ENCODE data around the gene SLC35E4. TPM values are rescaled to one million over a fixed set of nuclear protein-coding genes. Genes with fewer than 3 reads are reported as not detected.

Gene SLC35E4
- total and polyA plus RNA-seq, 2 experiments from 2014 or later, result 1.4 to 5.5 TPM

DNA sequence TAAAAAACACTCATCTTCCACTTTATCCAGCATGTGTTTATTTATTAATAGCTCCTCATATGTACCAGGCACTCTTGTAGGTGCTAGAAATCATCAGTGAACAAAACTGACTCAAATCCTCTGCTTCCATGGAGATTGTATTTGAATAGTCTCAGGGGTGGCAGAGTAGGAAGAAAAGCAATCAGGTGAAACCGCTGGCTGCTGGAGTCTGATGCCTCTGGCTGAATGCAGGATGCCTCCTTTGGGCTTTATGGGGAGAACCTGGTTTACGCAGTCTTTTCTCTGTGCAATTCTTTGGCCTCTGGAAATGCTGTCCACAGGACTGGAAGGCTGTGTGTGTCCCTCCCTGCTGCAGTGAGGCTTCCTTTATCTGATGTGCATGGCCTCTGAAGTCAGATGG is 46.2 kb downstream of the SLC35E4 start:
- H3K9me3 ChIP-seq (ENCODE audit: low read depth), result no peaks in the 10 kb centered on the region
- H3K36me3 ChIP-seq (replicated peaks; ENCODE audit: insufficient read depth, low read depth), result no peaks in the 10 kb centered on the region
- H3K27ac ChIP-seq, result no peak overlapping the region
- no peaks in the 10 kb centered on the region for H3K4me1 ChIP-seq (ENCODE audit: insufficient read depth)
- 68% methylated on average over 2 of the region's 2 CpGs for WGBS (ENCODE audit: low lambda C conversion rate, missing lambda C conversion rate)
- no peak for DNase-seq (ENCODE audit: low spot score)
- H3K4me3 ChIP-seq, result no peak overlapping the region
- H3K4me2 ChIP-seq, result no peak overlapping the region
- no peaks in the 10 kb centered on the region for H4K20me1 ChIP-seq (ENCODE audit: insufficient read depth, poor library complexity, severe bottlenecking)
- no peaks in the 10 kb centered on the region for H3K9me2 ChIP-seq (replicated peaks; ENCODE audit: insufficient read depth)
- no peaks in the 10 kb centered on the region for H3K79me2 ChIP-seq
- TF ChIP-seq EZH2phosphoT487 (IDR thresholded peaks at IDR 0.05; ENCODE audit: low read depth, severe bottlenecking, unreplicated experiment) (no peak), EZH2 (IDR thresholded peaks at IDR 0.05; ENCODE audit: borderline replicate concordance) (no peak)
- TF ChIP-seq, protein P1, sequence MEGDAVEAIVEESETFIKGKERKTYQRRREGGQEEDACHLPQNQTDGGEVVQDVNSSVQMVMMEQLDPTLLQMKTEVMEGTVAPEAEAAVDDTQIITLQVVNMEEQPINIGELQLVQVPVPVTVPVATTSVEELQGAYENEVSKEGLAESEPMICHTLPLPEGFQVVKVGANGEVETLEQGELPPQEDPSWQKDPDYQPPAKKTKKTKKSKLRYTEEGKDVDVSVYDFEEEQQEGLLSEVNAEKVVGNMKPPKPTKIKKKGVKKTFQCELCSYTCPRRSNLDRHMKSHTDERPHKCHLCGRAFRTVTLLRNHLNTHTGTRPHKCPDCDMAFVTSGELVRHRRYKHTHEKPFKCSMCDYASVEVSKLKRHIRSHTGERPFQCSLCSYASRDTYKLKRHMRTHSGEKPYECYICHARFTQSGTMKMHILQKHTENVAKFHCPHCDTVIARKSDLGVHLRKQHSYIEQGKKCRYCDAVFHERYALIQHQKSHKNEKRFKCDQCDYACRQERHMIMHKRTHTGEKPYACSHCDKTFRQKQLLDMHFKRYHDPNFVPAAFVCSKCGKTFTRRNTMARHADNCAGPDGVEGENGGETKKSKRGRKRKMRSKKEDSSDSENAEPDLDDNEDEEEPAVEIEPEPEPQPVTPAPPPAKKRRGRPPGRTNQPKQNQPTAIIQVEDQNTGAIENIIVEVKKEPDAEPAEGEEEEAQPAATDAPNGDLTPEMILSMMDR (IDR thresholded peaks at IDR 0.05; ENCODE audit: poor library complexity), result no peak
- H2AFZ ChIP-seq, result no peak overlapping the region
- H3K27me3 ChIP-seq, result peaks cover 16% of the 10 kb centered on the region

DNA sequence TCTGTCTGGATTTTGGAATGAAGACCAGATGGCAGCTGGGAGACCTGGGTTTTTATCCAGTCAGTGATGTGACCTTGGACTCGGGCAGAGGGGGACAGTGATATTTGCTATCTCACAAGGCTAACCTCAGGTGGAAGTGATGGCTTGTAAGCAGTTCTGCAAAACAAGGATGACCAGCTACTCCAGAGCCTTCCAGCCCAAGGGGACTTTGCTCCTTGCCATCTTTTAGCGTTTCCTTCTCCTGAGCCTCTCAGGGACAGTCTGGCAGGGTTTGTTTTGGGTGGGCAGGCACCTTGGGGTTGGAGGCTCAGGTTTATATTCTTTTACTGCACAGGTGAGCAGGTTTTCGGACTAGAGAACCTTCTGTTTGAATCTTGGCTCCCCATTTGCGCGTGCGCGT is 49.6 kb downstream of the SLC35E4 start:
- H3K27ac ChIP-seq, result no peak overlapping the region
- no peak overlapping the region for H2AFZ ChIP-seq
- H3K9me3 ChIP-seq (ENCODE audit: low read depth), result no peaks in the 10 kb centered on the region
- no peak overlapping the region for H3K4me2 ChIP-seq
- H4K20me1 ChIP-seq (ENCODE audit: insufficient read depth, poor library complexity, severe bottlenecking), result no peaks in the 10 kb centered on the region
- WGBS (ENCODE audit: low lambda C conversion rate, missing lambda C conversion rate), result 78% methylated on average over 7 of the region's 7 CpGs
- H3K9me2 ChIP-seq (replicated peaks; ENCODE audit: insufficient read depth), result no peaks in the 10 kb centered on the region
- TF ChIP-seq EZH2phosphoT487 (IDR thresholded peaks at IDR 0.05; ENCODE audit: low read depth, severe bottlenecking, unreplicated experiment) (no peak), EZH2 (IDR thresholded peaks at IDR 0.05; ENCODE audit: borderline replicate concordance) (no peak)
- TF ChIP-seq, protein P1 (IDR thresholded peaks at IDR 0.05; ENCODE audit: poor library complexity), result no peak
- no peak for DNase-seq (ENCODE audit: low spot score)
- H3K4me1 ChIP-seq (ENCODE audit: insufficient read depth), result no peaks in the 10 kb centered on the region
- no peak overlapping the region for H3K4me3 ChIP-seq
- H3K36me3 ChIP-seq (replicated peaks; ENCODE audit: insufficient read depth, low read depth), result no peaks in the 10 kb centered on the region
- H3K27me3 ChIP-seq, result peaks cover 8% of the 10 kb centered on the region
- H3K79me2 ChIP-seq, result no peaks in the 10 kb centered on the region

- H2AFZ ChIP-seq, result no peak overlapping the region
- no peaks in the 10 kb centered on the region for H3K9me3 ChIP-seq (ENCODE audit: low read depth)
- no peaks in the 10 kb centered on the region for H3K9me2 ChIP-seq (replicated peaks; ENCODE audit: insufficient read depth)
- H3K36me3 ChIP-seq (replicated peaks; ENCODE audit: insufficient read depth, low read depth), result no peaks in the 10 kb centered on the region
- H3K79me2 ChIP-seq, result no peaks in the 10 kb centered on the region
- no peak for DNase-seq (ENCODE audit: low spot score)
- no peak for TF ChIP-seq EZH2 (IDR thresholded peaks at IDR 0.05; ENCODE audit: borderline replicate concordance)
- TF ChIP-seq EZH2phosphoT487 (IDR thresholded peaks at IDR 0.05; ENCODE audit: low read depth, severe bottlenecking, unreplicated experiment), result no peak
- TF ChIP-seq, protein P1 (IDR thresholded peaks at IDR 0.05; ENCODE audit: poor library complexity), result no peak
- no peaks in the 10 kb centered on the region for H3K4me1 ChIP-seq (ENCODE audit: insufficient read depth)
- WGBS (ENCODE audit: low lambda C conversion rate, missing lambda C conversion rate), result 92% methylated on average over 4 of the region's 4 CpGs
- H3K27me3 ChIP-seq, result peaks cover 8% of the 10 kb centered on the region
- no peak overlapping the region for H3K4me2 ChIP-seq
- H4K20me1 ChIP-seq (ENCODE audit: insufficient read depth, poor library complexity, severe bottlenecking), result no peaks in the 10 kb centered on the region
- H3K4me3 ChIP-seq, result no peak overlapping the region
- H3K27ac ChIP-seq, result no peak overlapping the region
These were observed 51.8 kb downstream of the SLC35E4 start for GRCh38 chr22:30687358-30687757.

DNA sequence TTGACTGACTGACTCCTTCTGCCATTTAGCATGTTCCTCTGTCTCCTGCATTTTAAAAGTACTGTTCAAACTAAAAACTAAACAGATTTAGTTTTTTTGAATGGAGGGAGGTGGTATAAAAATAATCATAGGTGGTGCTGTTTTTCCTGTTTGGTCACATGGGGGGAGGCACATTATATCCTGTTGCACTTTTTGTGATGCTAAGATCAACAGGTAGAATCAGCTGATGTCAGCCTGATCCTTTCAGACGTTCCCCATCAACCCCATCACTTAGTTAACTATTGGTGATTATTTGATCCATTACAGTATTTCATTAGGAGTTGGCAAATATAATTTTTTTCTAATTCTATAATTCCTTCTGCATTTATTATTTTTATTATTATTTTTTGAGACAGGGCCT is 54.0 kb downstream of the SLC35E4 start:
- WGBS (ENCODE audit: low lambda C conversion rate, missing lambda C conversion rate), result 87% methylated on average over 1 of the region's 1 CpG
- Histone ChIP-seq H3K4me3 (no peak overlapping the region), H2AFZ (no peak overlapping the region), H3K4me1 (ENCODE audit: insufficient read depth) (no peaks in the 10 kb centered on the region), H4K20me1 (ENCODE audit: insufficient read depth, poor library complexity, severe bottlenecking) (no peaks in the 10 kb centered on the region), H3K36me3 (replicated peaks; ENCODE audit: insufficient read depth, low read depth) (no peaks in the 10 kb centered on the region), H3K27me3 (no peaks in the 10 kb centered on the region), H3K9me3 (ENCODE audit: low read depth) (no peaks in the 10 kb centered on the region), H3K79me2 (no peaks in the 10 kb centered on the region), H3K27ac (no peak overlapping the region), H3K9me2 (replicated peaks; ENCODE audit: insufficient read depth) (no peaks in the 10 kb centered on the region), H3K4me2 (no peak overlapping the region)
- no peak for DNase-seq (ENCODE audit: low spot score)
- TF ChIP-seq, protein P1 (IDR thresholded peaks at IDR 0.05; ENCODE audit: poor library complexity), result no peak
- TF ChIP-seq EZH2 (IDR thresholded peaks at IDR 0.05; ENCODE audit: borderline replicate concordance) (no peak), EZH2phosphoT487 (IDR thresholded peaks at IDR 0.05; ENCODE audit: low read depth, severe bottlenecking, unreplicated experiment) (no peak)

Measured in hepatocyte (in vitro differentiated cells).